Sigmoid colon (tissue), 4 donors: ENCODE measurements around the gene SULT1C4.

ENCODE experiments used
- EP300 ChIP-seq, 4 donors: sonication (generic); formaldehyde crosslinking; IDR thresholded peaks; one replicate each; pipeline ENCODE4 v1.6.1; 2017; ENCODE audit warnings: antibody characterized with exemption in 4 of 4
- POLR2A ChIP-seq, 2 donors: fragments of 450-650 bp; IDR thresholded peaks; one replicate each; pipeline ENCODE4 v1.6.1; 2016; ENCODE audit warnings: antibody characterized with exemption in 2 of 2, mild to moderate bottlenecking in 2 of 2, moderate library complexity in 2 of 2
- POLR2AphosphoS5 ChIP-seq, 4 donors: sonication (generic); formaldehyde crosslinking; IDR thresholded peaks; one replicate each; pipeline ENCODE4 v1.6.1; 2017; ENCODE audit warnings: antibody characterized with exemption in 4 of 4
- TF ChIP-seq, protein P1 (sequence below), 4 experiments: fragments of 450-650 bp in 3 of 4; fragments of 200-600 bp in 1 of 4; IDR thresholded peaks; one replicate each; pipeline ENCODE4 v1.5.1; 2016 to 2019; ENCODE audit warnings: antibody characterized with exemption in 4 of 4, mild to moderate bottlenecking in 3 of 4, moderate library complexity in 2 of 4

GRCh38 chr2:108390340-108390739 lies 12.6 kb downstream of the SULT1C4 start:
- no peak for TF ChIP-seq POLR2A (IDR thresholded peaks at IDR 0.05)
- TF ChIP-seq POLR2AphosphoS5 (IDR thresholded peaks at IDR 0.05): no peak
- TF ChIP-seq, protein P1, sequence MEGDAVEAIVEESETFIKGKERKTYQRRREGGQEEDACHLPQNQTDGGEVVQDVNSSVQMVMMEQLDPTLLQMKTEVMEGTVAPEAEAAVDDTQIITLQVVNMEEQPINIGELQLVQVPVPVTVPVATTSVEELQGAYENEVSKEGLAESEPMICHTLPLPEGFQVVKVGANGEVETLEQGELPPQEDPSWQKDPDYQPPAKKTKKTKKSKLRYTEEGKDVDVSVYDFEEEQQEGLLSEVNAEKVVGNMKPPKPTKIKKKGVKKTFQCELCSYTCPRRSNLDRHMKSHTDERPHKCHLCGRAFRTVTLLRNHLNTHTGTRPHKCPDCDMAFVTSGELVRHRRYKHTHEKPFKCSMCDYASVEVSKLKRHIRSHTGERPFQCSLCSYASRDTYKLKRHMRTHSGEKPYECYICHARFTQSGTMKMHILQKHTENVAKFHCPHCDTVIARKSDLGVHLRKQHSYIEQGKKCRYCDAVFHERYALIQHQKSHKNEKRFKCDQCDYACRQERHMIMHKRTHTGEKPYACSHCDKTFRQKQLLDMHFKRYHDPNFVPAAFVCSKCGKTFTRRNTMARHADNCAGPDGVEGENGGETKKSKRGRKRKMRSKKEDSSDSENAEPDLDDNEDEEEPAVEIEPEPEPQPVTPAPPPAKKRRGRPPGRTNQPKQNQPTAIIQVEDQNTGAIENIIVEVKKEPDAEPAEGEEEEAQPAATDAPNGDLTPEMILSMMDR (IDR thresholded peaks at IDR 0.05): no peak
- TF ChIP-seq EP300 (IDR thresholded peaks at IDR 0.05): no peak
